H1 (cell line): ENCODE results near the gene PMS1. TPM values are rescaled to one million over a fixed set of nuclear protein-coding genes. Genes with fewer than 3 reads are reported as not detected.

Experiments used
- CTCF ChIA-PET: fragments of 300-600 bp; sonication (Branson Sonifier 250); formaldehyde crosslinking; loops from one replicate; lab custom pipeline; 2021; ENCODE audit not compliant: partially characterized antibody; lab: Charles Lee
- POLR2A ChIA-PET: fragments of 300-600 bp; sonication (Branson Sonifier 250); formaldehyde crosslinking; loops from one replicate; lab custom pipeline; 2021; ENCODE audit warnings: inconsistent platforms; ENCODE audit not compliant: partially characterized antibody; lab: Charles Lee
- DNase-seq, 2 experiments: peaks; one replicate each; pipeline versions ENCODE4 v3.0.0 to v3.0.0-alpha.2; 2010 to 2022; ENCODE audit warnings: low spot score in 2 of 2, low read depth in 1 of 2, mixed read lengths in 1 of 2
- FAIRE-seq: peaks from 2 replicates; lab custom pipeline; 2011; peaks lifted over from hg19 to GRCh38; lab: Jason Lieb, UNC
- H2AFZ ChIP-seq: 2 replicates; pipeline ENCODE4 v1.8.1; 2012; ENCODE audit warnings: low read length, inconsistent platforms
- H2AK5ac ChIP-seq: 2 replicates; pipeline ENCODE4 v1.6.1; 2013; ENCODE audit warnings: low read depth, low read length
- H2BK120ac ChIP-seq: replicated peaks from 2 replicates; pipeline ENCODE3; 2013; ENCODE audit warnings: low read depth, low read length, inconsistent platforms
- H2BK12ac ChIP-seq: 2 replicates; pipeline ENCODE4 v1.6.1; 2013; ENCODE audit warnings: low read depth, low read length
- H2BK15ac ChIP-seq: 2 replicates; pipeline ENCODE4 v1.6.1; 2013; ENCODE audit warnings: low read length
- H2BK20ac ChIP-seq: 2 replicates; pipeline ENCODE4 v1.6.1; 2013; ENCODE audit warnings: low read length
- H2BK5ac ChIP-seq: 2 replicates; pipeline ENCODE4 v1.6.1; 2013; ENCODE audit warnings: low read depth, low read length
- H3K14ac ChIP-seq: 2 replicates; pipeline ENCODE4 v1.6.1; 2013; ENCODE audit warnings: inconsistent platforms; ENCODE audit not compliant: insufficient read length
- H3K18ac ChIP-seq: 2 replicates; pipeline ENCODE4 v1.6.1; 2013; ENCODE audit warnings: low read length; ENCODE audit errors: extremely low read depth
- H3K23ac ChIP-seq: 2 replicates; pipeline ENCODE4 v1.6.1; 2013; ENCODE audit warnings: inconsistent platforms; ENCODE audit not compliant: insufficient read length
- H3K23me2 ChIP-seq: 2 replicates; pipeline ENCODE4 v1.6.1; 2013; ENCODE audit warnings: low read depth, low read length
- H3K27ac ChIP-seq: 2 replicates; pipeline ENCODE4 v1.6.1; 2011; ENCODE audit warnings: low read depth, low read length, inconsistent platforms
- H3K27me3 ChIP-seq, 4 experiments: replicated peaks in 1 of 4; 1 replicate in 1 of 4; 2 replicates in 3 of 4; pipeline versions ENCODE4 v1.6.1 to v1.8.1; 2011 to 2013; ENCODE audit warnings: low read length in 3 of 4, mild to moderate bottlenecking in 3 of 4, inconsistent platforms in 2 of 4, mixed read lengths in 2 of 4, moderate library complexity in 1 of 4; ENCODE audit not compliant: control insufficient read depth in 3 of 4, insufficient read depth in 3 of 4; ENCODE audit errors: extremely low read depth in 1 of 4
- H3K36me3 ChIP-seq, 4 experiments: 2 replicates each; pipeline versions ENCODE4 v1.6.1 to v1.8.1; 2011 to 2013; ENCODE audit warnings: mild to moderate bottlenecking in 4 of 4, low read length in 3 of 4, moderate library complexity in 2 of 4, control low read depth in 1 of 4, inconsistent platforms in 1 of 4; ENCODE audit not compliant: insufficient read depth in 4 of 4, control insufficient read depth in 2 of 4
- H3K4ac ChIP-seq: replicated peaks from 2 replicates; pipeline ENCODE3; 2013; ENCODE audit warnings: low read length, low read depth, mixed read lengths, inconsistent platforms; ENCODE audit not compliant: insufficient read length
- H3K4me1 ChIP-seq, 4 experiments: replicated peaks in 1 of 4; 1 replicate in 1 of 4; 2 replicates in 3 of 4; pipeline versions ENCODE4 v1.6.1 to v1.8.1; 2011 to 2013; ENCODE audit warnings: low read length in 3 of 4, inconsistent platforms in 2 of 4, mixed read lengths in 1 of 4; ENCODE audit not compliant: insufficient read depth in 4 of 4, control insufficient read depth in 3 of 4
- H3K4me2 ChIP-seq, 2 experiments: 2 replicates each; pipeline versions ENCODE4 v1.6.1 to v1.8.1; 2011 to 2013; ENCODE audit warnings: low read depth in 2 of 2, low read length in 2 of 2, control low read depth in 1 of 2, inconsistent platforms in 1 of 2, mild to moderate bottlenecking in 1 of 2; ENCODE audit not compliant: insufficient read depth in 1 of 2
- H3K4me3 ChIP-seq, 4 experiments: fragments of 200-600, 300-600 bp in 1 of 4; sonication (generic), shearing (Covaris generic), sonication (Bioruptor Twin) in 1 of 4; 2 replicates each; pipeline versions ENCODE4 v1.5.1 to v1.8.1; 2011 to 2016; ENCODE audit warnings: low read length in 4 of 4, low read depth in 3 of 4, control low read depth in 2 of 4, inconsistent platforms in 2 of 4, mild to moderate bottlenecking in 2 of 4, mixed read lengths in 1 of 4, moderate library complexity in 1 of 4; ENCODE audit not compliant: insufficient read depth in 2 of 4; ENCODE audit errors: extremely low read depth in 1 of 4
- H3K56ac ChIP-seq: replicated peaks from 2 replicates; pipeline ENCODE3; 2013; ENCODE audit warnings: low read depth, mild to moderate bottlenecking, mixed read lengths, low read length, inconsistent platforms; ENCODE audit not compliant: insufficient read length
- H3K79me1 ChIP-seq: 2 replicates; pipeline ENCODE4 v1.6.1; 2013; ENCODE audit warnings: low read depth, low read length, control low read depth
- H3K79me2 ChIP-seq, 2 experiments: 2 replicates each; pipeline versions ENCODE4 v1.6.1 to v1.8.1; 2012 to 2013; ENCODE audit warnings: low read length in 2 of 2, mild to moderate bottlenecking in 2 of 2, inconsistent platforms in 1 of 2; ENCODE audit not compliant: insufficient read depth in 2 of 2, control insufficient read depth in 1 of 2
- H3K9ac ChIP-seq, 4 experiments: replicated peaks in 1 of 4; 1 replicate in 1 of 4; 2 replicates in 3 of 4; pipeline versions ENCODE4 v1.6.1 to v1.8.1; 2011 to 2013; ENCODE audit warnings: low read depth in 3 of 4, low read length in 3 of 4, control low read depth in 2 of 4, mild to moderate bottlenecking in 2 of 4, moderate library complexity in 2 of 4, inconsistent platforms in 1 of 4; ENCODE audit errors: extremely low read depth in 1 of 4
- H3K9me3 ChIP-seq, 2 experiments: 2 replicates each; pipeline versions ENCODE4 v1.6.1 to v1.8.1; 2012 to 2013; ENCODE audit warnings: mild to moderate bottlenecking in 2 of 2, moderate library complexity in 2 of 2, control low read depth in 1 of 2, inconsistent platforms in 1 of 2, low read depth in 1 of 2, low read length in 1 of 2, mixed read lengths in 1 of 2; ENCODE audit not compliant: insufficient read depth in 2 of 2
- H4K20me1 ChIP-seq, 2 experiments: replicated peaks in 1 of 2; 2 replicates each; pipeline versions ENCODE3 to v1.8.1; 2011 to 2013; ENCODE audit warnings: inconsistent platforms in 2 of 2, low read length in 2 of 2, mild to moderate bottlenecking in 1 of 2; ENCODE audit not compliant: insufficient read depth in 2 of 2, control insufficient read depth in 1 of 2
- H4K5ac ChIP-seq: 2 replicates; pipeline ENCODE4 v1.6.1; 2013; ENCODE audit warnings: low read length, low read depth, mixed read lengths, inconsistent platforms; ENCODE audit not compliant: insufficient read length
- H4K8ac ChIP-seq: 2 replicates; pipeline ENCODE4 v1.8.0; 2013; ENCODE audit warnings: mild to moderate bottlenecking, moderate library complexity, low read length, inconsistent platforms; ENCODE audit not compliant: insufficient read depth; ENCODE audit errors: extremely low read depth
- H4K91ac ChIP-seq: replicated peaks from 2 replicates; pipeline ENCODE3; 2013; ENCODE audit warnings: low read length, mixed read lengths, inconsistent platforms; ENCODE audit not compliant: insufficient read length
- ATF2 ChIP-seq: IDR thresholded peaks from 2 replicates; pipeline ENCODE4 v1.6.1; 2012; ENCODE audit warnings: low read length, inconsistent platforms
- BACH1 ChIP-seq: IDR thresholded peaks from 2 replicates; pipeline ENCODE4 v1.6.1; 2012; ENCODE audit warnings: low read length, improper control_type of control experiment
- CBX8 ChIP-seq: fragments of 300-800, 300-1000 bp; sonication (generic); IDR thresholded peaks from 2 replicates; pipeline ENCODE4 v1.7.1; 2016; ENCODE audit warnings: low read depth, low read length, borderline replicate concordance
- CTCF ChIP-seq, 3 experiments: IDR thresholded peaks; 1 replicate in 2 of 3; 2 replicates in 1 of 3; pipeline versions ENCODE4 v1.5.1 to v1.6.1; 2011; ENCODE audit warnings: low read length in 3 of 3, mild to moderate bottlenecking in 3 of 3, inconsistent platforms in 2 of 3, low read depth in 1 of 3, moderate library complexity in 1 of 3; ENCODE audit not compliant: insufficient read depth in 1 of 3; ENCODE audit errors: control extremely low read depth in 1 of 3
- GTF2F1 ChIP-seq: IDR thresholded peaks from 2 replicates; pipeline ENCODE4 v1.6.1; 2012; ENCODE audit warnings: low read depth, low read length, improper control_type of control experiment, borderline replicate concordance
- HDAC2 ChIP-seq, 2 experiments: fragments of 300-600 bp in 1 of 2; sonication (generic) in 1 of 2; IDR thresholded peaks; 2 replicates each; pipeline ENCODE4 v1.6.1; 2011 to 2012; ENCODE audit warnings: low read depth in 2 of 2, low read length in 2 of 2, mild to moderate bottlenecking in 2 of 2, moderate library complexity in 2 of 2, borderline replicate concordance in 1 of 2, inconsistent platforms in 1 of 2
- RBBP5 ChIP-seq: IDR thresholded peaks from 2 replicates; pipeline ENCODE4 v1.7.1; 2012; ENCODE audit warnings: low read depth, mild to moderate bottlenecking, inconsistent platforms, low read length, moderate library complexity, borderline replicate concordance
- TAF7 ChIP-seq: optimal IDR thresholded peaks from 2 replicates; pipeline ENCODE3; 2011; ENCODE audit warnings: low read depth, mild to moderate bottlenecking, inconsistent platforms, low read length, moderate library complexity, borderline replicate concordance
- WGBS, 2 experiments: shearing (Covaris generic) in 1 of 2; methylation state at CpG; one replicate each; pipeline versions ENCODE4 v1.1.6 to v1.1.7; 2013 to 2015; ENCODE audit warnings: low lambda C conversion rate in 2 of 2, mixed read lengths in 2 of 2, inconsistent platforms in 1 of 2, low coverage in 1 of 2, missing lambda C conversion rate in 1 of 2; ENCODE audit not compliant: insufficient replicate concordance in 2 of 2, insufficient coverage in 1 of 2, insufficient read length in 1 of 2; ENCODE audit errors: extremely low coverage in 1 of 2, missing lambda C conversion rate in 1 of 2; 5-methylcytosine and 5-hydroxymethylcytosine counted together
- polyA plus RNA-seq, 7 experiments: library from polyadenylated mRNA; depleted of rRNA in 3 of 7; stranded (reverse) in 5 of 7; unstranded in 2 of 7; fragments of >200 nt in 5 of 7; fragments of 200-250 nt in 2 of 7; gene quantifications; 1 replicate in 5 of 7; 2 replicates in 1 of 7; 4 replicates in 1 of 7; pipeline versions ENCODE4 v1.2.1 to v1.2.3, GENCODE V29; 2011 to 2013; ENCODE audit warnings: missing spikeins in 2 of 7, mixed read lengths in 2 of 7
- total RNA-seq: library from RNA; stranded (reverse); fragmentation: NEBNext Ultra II Directional; extraction: Animal tissue kit (Norgen Biotek cat#: 25700); gene quantifications from 2 replicates; pipeline ENCODE4 v1.2.1, GENCODE V29; 2021

The PMS1 gene
- total and polyA plus RNA-seq, 2 of the 8 experiments (the other 6 are each of a cell fraction or from before 2014, with no cell fraction given), result 13.1 to 59.7 TPM

- Histone ChIP-seq H2BK20ac (no peak overlapping the region), H3K27ac (no peak overlapping the region), H4K8ac (no peak overlapping the region), H3K14ac (no peak overlapping the region), H3K9ac (no peak overlapping the region), H2BK15ac (no peak overlapping the region), H3K23me2 (no peaks in the 10 kb centered on the region), H2BK5ac (no peak overlapping the region), H2BK120ac (no peak overlapping the region), H4K5ac (peak overlapping the region; percentile 2), H3K79me2 (peaks cover 0 to 3% of the 10 kb centered on the region in 2 experiments; a peak in 1 of 4 replicates), H3K4me3 (no peak overlapping the region), H2AFZ (no peak overlapping the region), H3K79me1 (no peaks in the 10 kb centered on the region), H3K4me1 (no peaks in the 10 kb centered on the region), H3K36me3 (peaks cover 0 to 7% (median 0%) of the 10 kb centered on the region in 4 experiments; a peak in 1 of 8 replicates), H3K4ac (no peak overlapping the region), H3K23ac (no peak overlapping the region), H3K4me2 (no peak overlapping the region), H3K27me3 (no peaks in the 10 kb centered on the region), H2BK12ac (no peak overlapping the region), H4K20me1 (no peaks in the 10 kb centered on the region), H3K56ac (no peak overlapping the region), H3K9me3 (no peaks in the 10 kb centered on the region), H4K91ac (no peak overlapping the region), H2AK5ac (no peak overlapping the region), H3K18ac (no peak overlapping the region)
- WGBS, 2 experiments, result 88% methylated on average over 4 of the region's 4 CpGs; no CpG with 5 or more reads in 1 of the 2 experiments
- FAIRE-seq (no peak), DNase-seq (no peak)
- ChIA-PET CTCF (interaction anchor here (1.8 kb wide), 1 partner anchor 11 kb away, joined by 5 read pairs; no protein-coding TSS in a partner anchor), POLR2A (interaction anchor here (1.0 kb wide), 1 partner anchor 55 kb away, joined by 3 read pairs; no protein-coding TSS in a partner anchor)
- no peak for TF ChIP-seq ATF2
- TF ChIP-seq CTCF (IDR thresholded peaks at IDR 0.05; ENCODE audit: control extremely low read depth in 1 of 3, insufficient read depth in 1 of 3, low read depth in 1 of 3, low read length in 3 of 3), result no peak
- TF ChIP-seq BACH1, result no peak
- no peak for TF ChIP-seq HDAC2 (IDR thresholded peaks at IDR 0.05; ENCODE audit: borderline replicate concordance in 1 of 2, low read depth in 2 of 2, low read length in 2 of 2)
- TF ChIP-seq CBX8, result no peak
- TF ChIP-seq TAF7, result no peak
- no peak for TF ChIP-seq GTF2F1
- TF ChIP-seq RBBP5, result no peak
These were observed 52.4 kb downstream of the PMS1 start for GRCh38 chr2:189836644-189837043.
